HCEC 1CT (cell line): ENCODE measurements around the gene CROCC2.

Source experiments
- DNase-seq: peaks from one replicate; pipeline ENCODE4 v3.0.0-alpha.2; 2017

The CROCC2 gene

DNA sequence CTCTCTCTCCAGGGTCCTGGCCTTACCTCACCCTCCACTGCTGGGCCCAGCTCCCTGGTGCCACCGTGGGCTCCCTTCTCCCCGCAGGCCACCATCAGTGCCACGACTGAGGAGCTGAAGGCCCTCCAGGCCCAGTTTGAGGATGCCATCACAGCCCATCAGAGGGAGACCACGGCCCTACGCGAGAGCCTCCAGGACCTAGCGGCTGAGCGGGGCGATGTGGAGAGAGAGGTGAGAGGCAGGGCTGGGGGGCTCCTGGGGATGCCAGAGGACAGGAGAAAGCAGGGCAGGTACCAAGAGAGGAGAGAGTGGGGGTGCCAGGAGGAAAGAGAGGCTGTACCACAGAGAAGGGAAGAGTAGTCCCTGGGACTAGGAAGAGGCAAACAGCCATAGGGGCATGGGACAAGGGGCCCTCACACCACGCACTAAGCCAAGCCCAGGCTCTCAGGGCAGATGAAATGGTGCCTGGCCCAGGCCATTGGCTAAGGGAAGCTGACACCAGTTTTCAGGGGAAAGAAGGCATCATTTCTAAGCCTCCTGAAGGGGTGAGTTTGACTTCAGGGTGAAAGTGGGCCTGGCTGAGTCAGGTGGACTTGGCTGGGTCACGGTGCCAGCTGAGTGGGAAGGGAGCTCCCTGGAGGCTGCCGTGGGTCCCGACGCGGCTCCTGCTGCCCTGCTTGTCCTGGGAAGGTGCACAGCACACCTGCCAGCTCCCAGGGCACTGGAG, 53.2 kb downstream of the CROCC2 start:
- DNase-seq, result no peak

DNA sequence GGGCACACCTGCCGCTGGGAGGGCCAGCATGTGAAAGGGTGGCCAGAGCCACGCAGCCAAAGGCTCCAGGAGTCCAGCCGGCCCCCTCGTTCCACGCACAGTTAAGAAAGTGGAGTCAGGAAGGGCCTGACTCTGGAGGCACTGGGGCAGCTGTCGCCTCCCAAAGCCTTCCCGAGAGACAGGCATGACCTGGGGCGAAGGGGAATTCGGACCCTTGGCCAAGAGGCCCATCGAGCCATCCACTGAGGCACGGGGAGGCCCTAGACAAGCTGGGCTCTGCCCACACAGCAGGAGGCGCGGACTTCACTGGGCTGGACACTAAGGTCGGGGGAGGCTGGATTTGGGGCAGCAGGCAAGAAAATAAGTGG, 53.8 kb downstream of the CROCC2 start:
- no peak for DNase-seq

DNA sequence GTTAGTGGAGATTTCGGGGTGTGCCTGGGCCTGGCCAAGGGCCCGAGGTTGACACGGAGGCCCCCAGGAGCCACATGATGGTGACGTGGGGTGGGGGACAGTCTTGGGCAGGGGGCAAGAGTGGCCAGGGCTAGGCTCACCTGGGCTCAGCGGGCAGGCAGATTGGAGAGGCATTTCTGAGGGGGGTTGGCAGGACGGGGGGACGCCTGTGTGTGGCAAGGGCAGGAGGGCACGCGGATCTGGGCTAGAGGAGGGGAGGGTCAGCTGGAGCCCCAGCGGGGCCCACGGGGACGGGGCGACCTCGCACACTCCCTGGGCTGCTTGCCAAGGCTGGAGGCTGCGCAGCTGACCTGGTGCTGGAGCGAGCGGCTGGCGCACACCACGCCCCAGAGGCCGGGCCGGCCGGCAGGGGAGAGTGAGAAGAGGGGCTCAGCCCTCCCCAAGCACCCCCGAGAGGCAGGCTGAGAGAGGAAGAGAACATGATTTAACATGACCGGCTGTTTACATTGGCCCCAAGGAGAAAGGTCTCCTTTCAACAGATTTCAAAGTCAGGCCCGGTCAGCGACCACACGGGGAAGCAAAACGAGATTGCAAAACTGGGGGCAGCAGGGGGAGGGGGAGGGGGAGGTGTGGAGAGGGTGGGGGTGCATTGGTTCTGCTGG, 54.3 kb downstream of the CROCC2 start:
- no peak for DNase-seq

DNA sequence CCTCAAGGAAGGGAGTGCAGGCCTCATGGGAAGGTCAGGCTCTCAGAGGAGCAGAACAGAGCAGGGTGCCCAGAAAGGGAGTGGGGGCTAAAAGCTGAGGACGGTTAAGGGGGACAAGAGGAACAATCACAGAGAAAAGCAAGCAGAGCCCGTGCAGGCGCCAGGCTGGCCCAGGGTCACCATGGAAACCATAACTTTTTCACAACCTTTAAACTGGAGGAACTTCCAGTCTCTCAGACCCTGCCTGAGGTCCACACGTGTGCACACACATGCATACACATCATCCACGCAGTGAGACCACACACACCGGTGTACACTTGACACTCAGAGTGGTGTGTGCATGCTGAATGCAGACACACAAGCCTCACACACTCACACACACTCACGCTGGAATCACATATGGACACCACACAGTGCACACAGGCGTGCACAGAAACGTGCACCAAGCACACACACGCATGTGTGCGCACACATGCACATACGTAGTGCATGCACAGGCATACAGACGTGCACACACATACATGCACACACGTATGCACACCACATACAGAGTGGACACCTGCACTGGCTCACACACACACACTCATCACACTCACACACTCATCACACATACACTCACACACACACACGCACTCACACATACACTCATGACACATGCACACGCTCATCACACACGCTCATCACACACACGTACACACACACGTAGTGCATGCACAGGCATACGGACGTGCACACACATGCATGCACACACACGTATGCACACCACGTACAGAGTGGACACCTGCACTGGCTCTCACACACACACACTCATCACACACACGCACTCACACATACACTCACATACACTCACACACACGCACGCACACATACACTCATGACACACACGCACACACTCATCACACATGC, 55.1 kb downstream of the CROCC2 start:
- DNase-seq, result no peak

DNA sequence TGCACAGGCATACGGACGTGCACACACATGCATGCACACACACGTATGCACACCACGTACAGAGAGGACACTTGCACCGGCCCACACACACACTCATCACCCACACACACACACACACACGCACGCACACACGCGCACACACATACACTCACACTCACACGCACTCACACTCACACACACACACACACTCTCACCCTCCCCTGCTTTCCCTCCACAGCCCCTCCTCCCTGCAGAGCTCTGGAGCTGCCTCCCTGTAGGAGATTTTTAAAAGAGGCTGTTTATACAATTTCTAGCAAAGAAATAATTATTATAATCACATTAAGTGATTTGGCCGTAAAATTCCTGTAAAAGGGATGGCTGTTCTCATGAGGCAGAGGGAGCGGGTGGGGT, 55.8 kb downstream of the CROCC2 start:
- DNase-seq, result no peak

DNA sequence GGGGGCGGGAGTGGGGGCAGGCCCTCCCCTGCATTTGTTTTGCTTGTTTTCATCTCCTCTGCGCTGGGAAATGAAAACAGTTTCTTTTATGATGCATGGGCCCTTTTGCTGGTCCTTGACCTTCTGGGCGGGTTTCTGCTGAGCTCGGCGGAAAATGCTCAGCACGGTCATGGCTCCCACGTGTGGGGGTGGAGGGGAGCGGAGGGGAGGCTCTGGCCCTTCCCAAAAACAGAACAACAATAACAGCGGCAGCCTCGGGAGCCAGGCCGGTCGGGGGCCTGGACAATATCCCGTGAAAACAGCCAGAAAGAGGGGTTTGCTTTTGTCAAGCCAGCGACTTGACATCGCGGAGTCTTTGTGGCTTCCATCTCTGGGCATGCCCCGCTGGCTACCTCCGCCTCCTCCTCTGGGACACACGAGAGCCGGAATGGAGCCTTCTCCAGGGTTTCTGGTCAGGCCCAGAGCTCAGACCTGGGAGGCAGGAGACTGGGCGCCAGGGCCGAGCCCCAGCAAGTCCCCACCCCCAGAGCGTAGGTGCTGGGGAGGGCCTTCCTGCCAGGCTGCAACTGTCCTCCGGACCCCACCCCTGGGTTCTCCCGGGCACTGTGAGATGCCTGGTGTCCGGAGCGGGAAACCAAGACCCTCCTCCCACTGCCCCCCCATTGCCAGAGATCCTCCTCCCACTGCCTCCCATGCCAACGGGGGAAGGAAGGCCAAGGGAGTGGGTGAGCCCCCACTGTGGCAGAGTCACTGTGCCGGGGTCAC, 56.3 kb downstream of the CROCC2 start:
- no peak for DNase-seq

DNA sequence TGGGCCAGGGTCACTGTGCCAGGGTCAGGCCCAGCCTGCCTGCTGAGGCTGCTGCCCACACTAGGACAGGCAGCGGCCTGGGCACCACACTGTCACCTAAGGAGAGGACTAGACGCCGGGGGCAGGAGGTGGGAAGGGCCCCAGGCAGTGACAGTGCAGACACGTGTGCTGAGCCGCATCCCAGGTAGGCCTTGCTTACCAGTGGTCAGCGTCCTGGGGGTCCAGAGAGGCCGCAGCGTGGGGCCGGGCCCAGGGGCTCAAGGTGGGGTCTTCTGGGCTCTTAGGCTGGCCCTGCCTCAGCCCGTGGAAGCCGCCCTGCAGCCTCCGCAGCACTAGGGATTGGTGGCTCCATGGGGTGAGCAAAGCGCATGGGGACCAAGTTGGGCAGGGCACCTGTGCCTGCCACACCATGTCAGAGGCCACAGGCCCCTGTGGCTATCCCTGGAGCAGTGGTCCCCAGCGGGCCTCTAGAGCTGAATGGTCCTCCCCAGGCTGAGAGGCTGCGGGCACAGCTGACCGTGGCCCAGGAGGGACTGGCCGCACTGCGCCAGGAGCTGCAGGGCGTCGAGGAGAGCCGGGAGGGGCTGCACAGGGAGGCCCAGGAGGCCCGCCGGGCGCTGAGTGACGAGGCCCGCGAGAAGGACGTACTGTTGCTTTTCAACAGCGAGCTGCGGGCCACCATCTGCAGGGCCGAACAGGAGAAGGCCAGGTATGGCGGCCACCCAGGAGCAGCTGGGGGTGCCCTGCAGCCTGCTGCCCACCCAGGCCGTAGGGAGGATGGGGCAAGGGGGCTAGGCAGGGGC, 57.1 kb downstream of the CROCC2 start:
- DNase-seq, result no peak

DNA sequence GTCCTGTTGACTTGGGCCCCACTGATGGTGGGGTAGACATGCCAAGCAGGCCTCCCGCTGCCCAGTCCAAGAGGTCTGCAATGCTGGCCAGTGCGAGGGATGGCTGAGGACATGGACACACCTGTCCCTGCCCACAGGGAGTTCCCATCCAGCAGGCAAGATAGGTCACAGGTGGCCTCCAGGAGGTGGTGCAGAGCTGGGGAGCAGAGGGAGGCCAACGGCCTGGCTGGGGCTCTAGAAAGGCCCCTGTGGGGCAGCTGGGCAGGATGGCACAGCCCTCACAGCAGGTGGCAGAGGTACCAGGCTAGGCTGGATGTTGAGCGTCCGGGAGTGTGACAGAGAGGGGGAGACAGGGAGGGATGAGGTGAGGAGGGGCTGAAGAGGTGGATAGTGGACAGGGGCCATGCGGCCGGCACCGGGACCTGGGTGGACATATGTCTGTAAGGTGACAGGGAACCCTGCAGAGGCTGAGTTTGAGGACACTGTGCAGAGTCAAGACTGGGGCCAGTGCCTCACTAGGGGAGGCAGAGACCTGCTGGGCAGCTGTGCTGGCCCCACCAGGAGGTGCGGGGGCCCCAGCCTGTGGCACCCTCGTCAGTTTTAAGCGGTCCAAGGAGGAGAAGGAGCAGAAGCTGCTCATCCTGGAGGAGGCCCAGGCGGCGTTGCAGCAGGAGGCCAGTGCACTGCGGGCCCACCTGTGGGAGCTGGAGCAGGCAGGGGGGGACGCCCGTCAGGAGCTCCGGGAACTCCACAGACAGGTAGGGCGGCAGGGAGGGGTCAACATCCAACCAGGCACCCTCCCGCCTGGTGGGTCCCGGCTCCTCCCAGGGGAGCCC, 58.0 kb downstream of the CROCC2 start:
- no peak for DNase-seq

DNA sequence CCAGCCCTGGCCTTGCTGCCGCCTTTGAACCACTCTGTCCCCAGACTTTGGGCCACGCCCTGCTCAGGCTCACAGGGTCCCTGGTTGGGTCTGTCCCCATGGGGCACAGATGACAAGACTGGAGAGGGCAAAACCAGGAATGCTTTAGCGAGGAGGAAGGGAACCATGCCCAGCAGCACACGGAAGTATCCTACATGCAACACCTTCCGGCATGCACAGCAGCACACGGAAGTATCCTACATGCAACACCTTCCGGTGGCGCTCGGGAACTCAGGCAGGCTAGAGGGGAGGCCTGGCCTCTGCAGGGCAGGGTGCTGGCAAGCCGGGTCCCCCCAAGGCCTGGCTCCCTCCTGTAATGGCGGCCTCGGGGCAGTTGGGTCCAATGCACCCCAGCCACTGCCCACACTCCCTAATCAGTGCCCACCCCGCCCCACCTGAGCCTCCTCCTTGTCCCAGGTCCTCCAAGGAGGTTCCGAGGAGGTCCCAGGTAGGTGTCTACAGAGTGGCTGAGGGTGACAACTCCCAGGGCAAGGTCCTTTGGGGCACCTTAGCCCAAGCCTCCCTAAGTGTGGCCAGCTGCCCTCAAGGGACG, 58.7 kb downstream of the CROCC2 start:
- no peak for DNase-seq

DNA sequence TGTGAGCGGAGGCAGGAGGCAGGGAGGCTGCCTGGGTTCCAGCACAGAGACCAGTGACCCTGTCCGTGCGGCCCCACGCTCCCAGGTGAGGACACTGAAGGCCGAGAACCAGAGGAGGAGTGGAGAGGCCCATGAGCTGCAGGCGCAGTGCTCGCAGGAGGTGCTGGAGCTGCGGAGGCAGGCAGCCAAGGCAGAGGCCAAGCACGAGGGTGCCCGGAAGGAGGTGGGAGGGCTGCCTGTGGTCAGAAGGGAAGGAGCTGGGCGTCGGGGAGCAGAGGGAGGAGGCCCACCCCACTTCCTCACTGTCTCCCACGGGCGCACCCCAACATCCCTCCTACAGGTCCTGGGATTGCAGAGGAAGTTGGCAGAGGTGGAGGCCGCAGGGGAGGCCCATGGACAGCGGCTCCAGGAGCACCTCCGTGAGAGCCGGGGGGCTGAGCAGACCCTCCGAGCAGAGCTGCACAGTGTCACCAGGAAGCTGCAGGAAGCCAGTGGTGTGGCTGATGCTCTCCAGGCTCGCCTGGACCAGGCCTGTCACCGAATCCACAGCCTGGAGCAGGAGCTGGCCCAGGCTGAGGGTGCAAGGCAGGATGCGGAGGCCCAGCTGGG, 59.3 kb downstream of the CROCC2 start:
- no peak for DNase-seq

DNA sequence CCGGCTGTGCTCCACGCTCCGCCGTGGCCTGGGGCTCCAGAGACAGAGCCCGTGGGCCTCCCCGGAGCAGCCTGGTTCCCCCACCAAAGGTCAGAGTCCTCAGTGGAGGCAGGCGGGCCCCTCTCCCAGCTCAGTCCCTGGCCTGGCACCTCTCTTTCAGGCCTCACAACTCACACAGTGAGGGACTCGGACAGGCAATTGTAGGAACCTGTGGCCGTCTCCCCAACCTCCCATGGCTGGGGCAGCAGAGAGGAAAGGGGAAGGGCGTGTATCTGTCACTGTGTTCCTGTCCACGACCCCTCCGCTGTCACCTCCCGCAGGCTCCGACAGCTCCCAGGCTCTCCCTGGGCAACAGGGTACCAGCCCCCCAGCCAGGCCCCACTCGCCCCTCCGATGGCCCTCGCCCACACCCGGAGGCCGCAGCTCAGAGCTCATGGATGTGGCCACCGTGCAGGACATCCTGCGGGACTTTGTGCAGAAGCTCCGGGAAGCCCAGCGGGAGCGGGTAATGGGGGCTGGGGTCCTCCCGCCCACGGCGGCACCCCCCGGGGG, 59.8 kb downstream of the CROCC2 start:
- no peak for DNase-seq

DNA sequence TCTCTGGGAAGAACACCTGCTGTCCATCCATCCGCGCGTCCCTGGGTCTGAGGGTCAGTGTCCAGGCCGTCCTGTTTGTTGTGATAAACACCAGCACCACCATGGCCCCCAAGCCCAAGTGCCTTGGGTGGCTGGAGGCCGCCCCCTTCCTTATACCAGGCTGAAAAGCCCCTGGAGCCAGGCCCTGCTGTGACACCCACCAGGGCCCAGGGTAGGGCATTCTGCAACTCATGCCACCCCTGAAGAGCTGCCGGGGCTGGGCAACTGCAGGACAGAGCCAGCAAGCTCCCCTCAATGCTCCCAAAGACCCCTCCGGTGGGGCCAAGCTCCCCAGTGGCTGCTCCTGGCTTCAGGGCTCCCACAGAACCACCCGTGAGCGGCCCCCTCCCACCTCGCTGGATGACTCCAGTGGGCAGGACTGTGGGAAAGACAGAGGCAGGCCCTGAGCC, 60.3 kb downstream of the CROCC2 start:
- no peak for DNase-seq

DNA sequence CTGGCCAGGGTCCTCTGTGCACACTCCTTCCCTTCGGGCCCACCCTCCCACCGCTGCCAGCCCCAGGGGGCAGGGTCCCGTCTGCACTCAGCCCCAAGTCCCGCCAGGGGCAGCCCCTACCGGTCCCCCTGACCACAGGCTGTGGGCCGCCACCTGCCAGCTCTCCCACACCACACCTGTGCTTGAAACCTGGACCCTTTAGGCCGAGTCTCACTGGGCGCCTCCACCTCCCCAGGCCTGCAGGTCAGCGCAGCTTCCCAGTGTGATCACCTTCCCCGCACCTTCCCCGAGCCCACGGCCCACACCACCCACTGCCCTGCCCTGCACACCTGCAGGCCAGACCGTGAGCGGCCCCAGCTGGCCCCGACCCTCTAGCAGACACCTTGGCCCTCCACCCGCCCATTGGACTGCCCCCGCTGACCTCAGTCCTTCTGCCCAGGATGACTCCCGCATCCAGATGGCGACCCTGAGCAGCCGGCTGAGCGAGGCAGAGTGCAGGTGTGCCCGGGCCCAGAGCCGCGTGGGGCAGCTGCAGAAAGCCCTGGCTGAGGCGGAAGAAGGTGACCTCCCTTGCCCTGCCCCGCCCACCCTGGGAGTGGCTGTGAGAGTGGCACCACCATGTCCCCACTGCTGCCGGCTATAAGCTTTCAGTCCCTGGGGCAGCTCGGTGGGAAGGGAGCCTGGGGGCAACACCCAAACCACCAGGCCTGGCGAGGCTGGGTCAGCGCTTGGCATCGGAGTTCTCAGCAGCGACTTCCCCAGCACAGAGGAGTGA, 61.0 kb downstream of the CROCC2 start:
- no peak for DNase-seq

DNA sequence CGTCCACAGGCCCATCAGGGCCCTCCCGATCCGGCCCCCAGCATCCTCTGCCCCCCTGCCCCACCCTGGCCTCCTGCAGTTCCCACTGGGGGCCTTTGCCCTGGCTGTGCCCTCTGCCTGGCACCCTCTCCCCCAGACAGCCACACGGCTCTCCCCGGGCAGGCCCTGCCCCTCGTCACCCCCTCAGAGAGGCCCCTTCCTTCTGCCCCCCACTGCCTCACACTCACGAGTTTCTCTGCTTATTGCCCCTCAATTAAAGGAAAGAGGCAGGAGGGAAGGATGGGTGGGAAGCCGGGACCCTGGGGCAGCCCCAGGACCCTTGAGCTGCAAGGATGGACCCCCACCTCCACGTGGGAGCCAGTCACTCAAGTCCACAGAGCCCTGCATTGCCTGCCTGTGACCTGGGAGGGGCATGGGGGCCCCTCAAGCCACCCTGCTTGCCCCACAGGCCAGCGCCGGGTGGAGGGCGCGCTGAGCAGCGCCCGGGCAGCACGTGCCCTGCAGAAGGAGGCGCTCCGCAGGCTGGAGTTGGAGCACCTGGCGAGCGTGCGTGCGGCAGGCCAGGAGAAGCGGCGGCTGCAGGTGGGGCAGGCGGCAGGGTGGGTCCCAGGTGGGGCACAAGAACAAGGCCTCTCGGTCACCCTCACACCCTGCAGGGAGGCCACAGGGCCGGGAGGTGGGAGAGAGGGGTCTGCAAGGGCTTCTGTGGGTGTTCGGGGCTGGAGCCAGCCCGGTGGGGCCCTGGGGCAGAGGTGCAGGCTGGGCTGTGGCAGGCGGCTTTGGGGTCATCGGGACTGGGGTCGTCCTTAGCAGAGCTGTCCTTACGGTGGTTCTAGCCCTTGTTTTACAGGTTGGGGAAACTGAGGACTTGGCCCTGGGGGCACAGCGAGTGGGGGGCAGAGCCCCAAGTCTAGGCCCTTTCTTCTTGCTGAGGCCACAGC, 61.8 kb downstream of the CROCC2 start:
- no peak for DNase-seq

DNA sequence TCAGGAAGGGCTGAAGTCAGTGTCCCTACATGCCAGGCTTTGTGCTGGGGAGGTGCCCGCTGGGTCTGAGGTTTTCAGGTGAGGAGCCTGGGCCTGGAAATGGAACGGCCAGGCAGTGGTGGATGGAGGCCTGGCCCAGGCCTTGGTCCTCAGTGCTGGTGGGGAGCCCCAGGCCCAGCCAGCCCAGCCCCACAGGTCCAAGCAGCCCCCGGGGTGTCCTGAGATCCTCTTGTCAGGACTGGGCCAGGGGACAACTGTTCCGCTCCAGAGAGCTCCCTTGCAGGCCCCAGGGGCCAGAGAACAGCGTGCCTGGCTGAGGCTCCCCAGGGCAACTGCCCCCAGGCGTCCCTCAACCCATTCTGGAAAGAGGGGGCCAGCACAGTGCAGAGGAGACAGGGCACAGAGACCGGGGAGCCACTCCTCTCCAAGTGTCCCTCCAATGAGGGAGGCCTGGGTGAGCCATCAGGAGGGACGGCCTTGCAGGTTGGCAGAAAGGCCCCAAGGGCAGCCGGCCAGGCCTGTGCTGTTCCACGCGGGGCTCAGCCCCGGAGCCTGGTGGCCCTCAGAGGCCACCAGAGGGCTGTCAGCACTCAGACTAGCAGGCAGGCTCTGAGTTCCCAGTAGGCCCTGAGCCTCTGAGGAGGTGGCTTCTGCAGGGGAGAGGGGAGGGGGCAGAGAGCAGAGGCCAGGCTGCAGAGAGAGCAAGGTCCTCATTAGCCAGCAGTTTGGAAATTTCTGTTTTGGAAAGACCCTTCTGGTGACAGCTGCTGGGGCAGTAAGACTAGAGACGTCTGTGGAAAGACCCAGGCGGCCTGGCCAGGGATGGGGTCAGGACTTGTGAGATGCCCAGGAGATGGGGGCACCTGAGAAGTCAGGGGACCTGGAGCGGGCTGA, 62.8 kb downstream of the CROCC2 start:
- DNase-seq, result no peak

DNA sequence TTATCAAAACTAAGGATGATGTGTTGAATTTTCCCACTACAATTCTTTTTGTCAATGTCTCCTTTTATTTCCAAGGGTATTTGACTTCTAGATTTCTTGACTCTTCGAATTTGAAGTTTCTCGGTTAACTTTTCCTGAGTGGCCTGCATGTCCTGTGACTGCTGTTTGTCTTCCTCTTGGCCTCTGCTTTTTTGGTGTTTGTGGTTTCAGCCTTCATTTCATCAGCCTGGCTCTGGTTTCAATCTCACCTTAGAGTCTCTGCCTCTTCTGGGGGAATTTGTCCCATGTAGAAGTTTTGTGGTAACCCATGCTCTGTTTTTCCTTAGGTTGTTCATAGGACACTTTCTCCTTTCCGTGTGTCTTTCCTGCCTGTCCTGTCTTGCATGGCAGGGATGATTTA, 64.0 kb downstream of the CROCC2 start:
- no peak for DNase-seq

DNA sequence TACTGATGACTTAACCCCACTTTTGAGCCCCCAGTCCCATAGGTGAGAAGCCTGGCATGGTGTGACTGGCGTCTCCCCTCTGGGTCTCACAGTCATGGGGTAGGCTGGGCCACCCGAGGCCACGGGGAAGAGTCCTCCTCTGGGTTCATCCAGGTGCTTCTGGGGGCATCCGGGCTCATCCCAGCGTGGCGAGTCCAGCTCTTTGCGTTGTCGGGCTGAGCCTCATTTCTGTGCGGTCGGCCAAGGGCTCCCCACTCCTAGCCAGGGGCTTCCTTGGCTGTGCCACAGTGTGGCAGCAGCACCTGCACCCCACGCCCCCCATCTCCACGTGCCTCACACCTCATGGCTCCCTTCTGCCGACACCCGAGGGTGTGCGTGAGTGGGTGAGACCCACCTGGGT, 64.7 kb downstream of the CROCC2 start:
- DNase-seq, result no peak
